Measurements from ENCODE around the gene SLC51A. TPM values are rescaled to one million over a fixed set of nuclear protein-coding genes. Genes with fewer than 3 reads are reported as not detected.
"Not testable (repeated sequence)": the region's sequence is repeated elsewhere in the genome, so short reads cannot be mapped to it uniquely, and the experiment has no call there.

SLC51A gene
- polyA plus RNA-seq, 1 experiment = not detected

- no peak overlapping the region for H3K4me3 ChIP-seq (ENCODE audit: low read depth, low read length)
- CTCF ChIA-PET = interaction anchor here (1.4 kb wide), 1 partner anchor 17 kb away, joined by 3 read pairs; no protein-coding TSS in a partner anchor
- POLR2A ChIA-PET = interaction anchor here (0.7 kb wide), 1 partner anchor 18 kb away, joined by 3 read pairs; no protein-coding TSS in a partner anchor
- no peak for DNase-seq (ENCODE audit: low read depth)
- no peak for TF ChIP-seq CTCF (IDR thresholded peaks at IDR 0.05; ENCODE audit: insufficient read depth, low read depth, low read length)
- H3K36me3 ChIP-seq (ENCODE audit: control insufficient read depth, insufficient read depth, low read length) = peaks cover 11% of the 10 kb centered on the region
- H3K27me3 ChIP-seq (ENCODE audit: control insufficient read depth, insufficient read depth, low read length) = no peaks in the 10 kb centered on the region
Measured at GRCh38 chr3:196236223-196236622, 19.9 kb downstream of the SLC51A start.

GRCh38 chr3:196237203-196237602 lies 20.9 kb downstream of the SLC51A start:
- DNase-seq (ENCODE audit: low read depth) = no peak
- ChIA-PET POLR2A (no interaction called here), CTCF (interaction anchor here (0.6 to 1.0 kb wide), 2 partner anchors 16 to 85 kb away, joined by 3 read pairs; no protein-coding TSS in a partner anchor)
- Histone ChIP-seq H3K4me3 (ENCODE audit: low read depth, low read length) (no peak overlapping the region), H3K27me3 (ENCODE audit: control insufficient read depth, insufficient read depth, low read length) (no peaks in the 10 kb centered on the region), H3K36me3 (ENCODE audit: control insufficient read depth, insufficient read depth, low read length) (peaks cover 11% of the 10 kb centered on the region)
- TF ChIP-seq CTCF (IDR thresholded peaks at IDR 0.05; ENCODE audit: insufficient read depth, low read depth, low read length) = no peak

GRCh38 chr3:196238612-196239560 lies 22.6 kb downstream of the SLC51A start:
- no peaks in the 10 kb centered on the region for H3K27me3 ChIP-seq (ENCODE audit: control insufficient read depth, insufficient read depth, low read length)
- no peak overlapping the region for H3K4me3 ChIP-seq (ENCODE audit: low read depth, low read length)
- H3K36me3 ChIP-seq (ENCODE audit: control insufficient read depth, insufficient read depth, low read length) = peaks cover 11% of the 10 kb centered on the region
- no peak for TF ChIP-seq CTCF (IDR thresholded peaks at IDR 0.05; ENCODE audit: insufficient read depth, low read depth, low read length)
- ChIA-PET CTCF (no interaction called here), POLR2A (no interaction called here)
- no peak for DNase-seq (ENCODE audit: low read depth)

GRCh38 chr3:196240424-196240823 lies 24.1 kb downstream of the SLC51A start:
- Histone ChIP-seq H3K36me3 (ENCODE audit: control insufficient read depth, insufficient read depth, low read length) (peaks cover 11% of the 10 kb centered on the region), H3K4me3 (ENCODE audit: low read depth, low read length) (no peak overlapping the region), H3K27me3 (ENCODE audit: control insufficient read depth, insufficient read depth, low read length) (no peaks in the 10 kb centered on the region)
- POLR2A ChIA-PET = no interaction called here
- CTCF ChIA-PET = interaction anchor here (1.0 to 1.3 kb wide), 2 partner anchors 13 to 282 kb away, joined by 3 to 4 read pairs; no protein-coding TSS in a partner anchor
- TF ChIP-seq CTCF (IDR thresholded peaks at IDR 0.05; ENCODE audit: insufficient read depth, low read depth, low read length) = no peak
- DNase-seq (ENCODE audit: low read depth) = no peak

- TF ChIP-seq CTCF (IDR thresholded peaks at IDR 0.05; ENCODE audit: insufficient read depth, low read depth, low read length) = no peak
- Histone ChIP-seq H3K27me3 (ENCODE audit: control insufficient read depth, insufficient read depth, low read length) (no peaks in the 10 kb centered on the region), H3K4me3 (ENCODE audit: low read depth, low read length) (no peak overlapping the region), H3K36me3 (ENCODE audit: control insufficient read depth, insufficient read depth, low read length) (peaks cover 12% of the 10 kb centered on the region)
- DNase-seq (ENCODE audit: low read depth) = no peak
- POLR2A ChIA-PET = no interaction called here
- CTCF ChIA-PET = no interaction called here
Measured at GRCh38 chr3:196241704-196242103, 25.4 kb downstream of the SLC51A start.

GRCh38 chr3:196244166-196244565 lies 27.8 kb downstream of the SLC51A start:
- H3K27me3 ChIP-seq (ENCODE audit: control insufficient read depth, insufficient read depth, low read length); CTCF ChIA-PET; DNase-seq (ENCODE audit: low read depth); H3K4me3 ChIP-seq (ENCODE audit: low read depth, low read length); POLR2A ChIA-PET; H3K36me3 ChIP-seq (ENCODE audit: control insufficient read depth, insufficient read depth, low read length): not testable (repeated sequence)

All from BJ (cell line).